NCI-H2081 treated with DMSO at 0.1 percent for 48 hours (cell line): ENCODE results near the gene PLXDC1.
"Not testable (repeated sequence)": the region's sequence is repeated elsewhere in the genome, so short reads cannot be mapped to it uniquely, and the experiment has no call there.

Experiments used
- DNase-seq: peaks from one replicate; lab custom pipeline; 2025; lab: John Stamatoyannopoulos, UW

The PLXDC1 gene

DNA sequence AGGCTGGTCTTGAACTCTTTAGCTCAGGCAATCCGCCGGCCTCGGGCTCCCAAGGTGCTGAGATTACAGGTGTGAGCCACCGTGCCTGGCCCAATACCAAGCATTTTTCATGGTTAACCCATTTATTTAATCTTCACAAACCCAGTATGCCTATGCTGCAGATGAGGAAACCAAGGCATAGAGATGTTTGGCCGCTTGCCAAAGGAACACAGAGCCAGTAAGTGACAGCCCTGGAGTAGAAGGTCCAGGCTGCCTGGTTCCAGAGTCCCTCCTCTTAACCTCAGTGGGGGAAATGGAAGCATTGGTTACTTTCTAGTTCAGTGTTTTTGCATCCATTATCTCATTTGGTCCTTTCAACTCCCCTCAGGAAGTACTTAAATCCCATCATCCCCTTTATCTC is 29.9 kb upstream of the PLXDC1 start:
- DNase-seq, result no peak

DNA sequence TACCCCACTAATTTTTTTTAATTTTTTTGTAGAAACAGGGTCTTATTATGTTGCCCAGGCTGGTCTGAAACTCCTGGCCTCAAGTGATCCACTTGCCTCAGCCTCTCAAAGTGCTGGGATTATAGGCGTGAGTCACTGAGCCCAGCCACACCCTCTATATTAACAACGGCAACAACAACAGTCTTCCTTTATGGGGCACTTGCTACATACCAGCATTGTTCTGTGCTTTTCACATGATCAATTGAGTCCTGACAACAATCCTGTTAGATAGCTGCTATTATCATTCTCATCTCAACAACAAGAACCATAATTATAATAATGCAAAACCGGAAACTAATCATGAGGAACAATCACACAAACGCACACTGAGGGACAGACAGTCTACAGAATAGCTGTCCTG is 27.1 kb upstream of the PLXDC1 start:
- DNase-seq, result no peak

DNA sequence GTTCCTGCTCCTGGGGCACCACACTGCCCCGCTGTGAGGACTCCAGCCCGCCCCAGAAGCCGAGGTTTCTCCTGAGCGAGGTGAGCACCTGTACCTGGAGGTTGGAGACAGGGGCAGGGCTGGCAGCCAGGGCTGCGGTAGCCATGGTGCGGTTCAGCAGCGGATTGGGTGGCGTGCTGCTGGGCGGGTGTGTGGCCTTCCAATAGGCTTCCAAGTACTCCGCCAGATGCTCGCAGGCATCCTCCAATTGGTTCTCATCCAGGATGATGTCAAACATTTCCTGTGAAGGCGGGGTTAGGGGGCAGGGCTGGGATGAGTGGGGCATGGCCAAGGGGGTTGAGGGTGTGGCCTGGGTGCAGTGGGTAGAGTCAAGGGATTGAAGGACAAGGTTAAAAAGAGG is 25.8 kb upstream of the PLXDC1 start:
- DNase-seq, result no peak

DNA sequence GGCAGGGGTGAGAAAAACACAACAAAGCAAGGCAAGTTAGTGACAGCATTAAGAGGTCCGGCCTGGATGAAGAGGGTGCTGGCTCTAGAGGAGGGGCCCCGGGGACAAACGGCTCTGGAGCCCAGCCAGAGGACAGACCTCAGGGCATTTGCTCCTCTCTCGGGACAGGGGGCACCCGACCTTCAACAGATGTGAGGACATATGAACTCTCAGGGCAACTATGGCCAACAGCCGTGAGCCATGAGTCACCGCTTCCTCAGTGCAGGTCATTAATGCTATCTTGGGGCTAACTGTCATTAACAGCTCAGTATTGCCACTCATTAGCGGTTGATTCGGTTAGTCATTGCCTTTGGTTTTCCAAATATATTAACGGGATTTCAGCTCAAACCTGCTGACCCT is 24.3 kb upstream of the PLXDC1 start:
- DNase-seq, result no peak

DNA sequence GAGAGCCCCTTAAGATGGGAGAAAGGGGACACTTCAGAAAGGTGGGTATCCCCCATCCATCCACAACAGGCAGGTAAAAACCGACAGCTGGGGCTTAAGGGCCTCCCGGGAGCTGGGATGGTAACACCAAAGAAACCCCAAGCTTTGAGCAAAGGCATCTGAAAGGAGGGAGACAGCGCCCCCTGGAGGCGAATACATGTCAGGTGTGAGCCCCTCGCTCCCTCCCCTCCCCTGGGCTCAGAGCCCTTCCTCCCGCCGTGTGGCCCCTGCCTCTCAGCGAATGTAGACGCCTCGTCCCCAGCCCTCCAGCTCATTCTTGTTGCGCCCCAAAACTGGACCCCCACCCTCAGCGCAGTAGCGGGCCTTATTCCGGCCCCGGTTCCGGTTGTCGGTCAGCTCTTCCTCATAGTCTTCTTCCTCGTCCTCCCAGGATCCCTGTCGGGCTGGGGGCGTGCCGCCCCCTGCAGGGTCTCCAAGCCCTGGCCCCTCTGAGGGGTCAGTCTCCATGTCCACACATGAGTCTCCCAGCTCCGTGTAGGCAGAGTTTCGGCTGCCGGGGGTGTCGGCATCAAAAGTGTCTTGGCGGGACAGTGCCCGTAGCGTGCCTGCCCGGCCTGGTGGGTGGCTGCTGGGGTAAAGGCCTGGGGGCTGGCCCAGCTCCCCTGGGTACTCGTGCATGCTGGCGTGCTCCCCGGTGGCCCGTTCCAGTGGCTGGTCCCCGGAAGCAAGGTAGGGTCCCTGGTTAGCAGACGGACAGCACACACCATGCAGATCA is 23.7 kb upstream of the PLXDC1 start:
- DNase-seq, result no peak

DNA sequence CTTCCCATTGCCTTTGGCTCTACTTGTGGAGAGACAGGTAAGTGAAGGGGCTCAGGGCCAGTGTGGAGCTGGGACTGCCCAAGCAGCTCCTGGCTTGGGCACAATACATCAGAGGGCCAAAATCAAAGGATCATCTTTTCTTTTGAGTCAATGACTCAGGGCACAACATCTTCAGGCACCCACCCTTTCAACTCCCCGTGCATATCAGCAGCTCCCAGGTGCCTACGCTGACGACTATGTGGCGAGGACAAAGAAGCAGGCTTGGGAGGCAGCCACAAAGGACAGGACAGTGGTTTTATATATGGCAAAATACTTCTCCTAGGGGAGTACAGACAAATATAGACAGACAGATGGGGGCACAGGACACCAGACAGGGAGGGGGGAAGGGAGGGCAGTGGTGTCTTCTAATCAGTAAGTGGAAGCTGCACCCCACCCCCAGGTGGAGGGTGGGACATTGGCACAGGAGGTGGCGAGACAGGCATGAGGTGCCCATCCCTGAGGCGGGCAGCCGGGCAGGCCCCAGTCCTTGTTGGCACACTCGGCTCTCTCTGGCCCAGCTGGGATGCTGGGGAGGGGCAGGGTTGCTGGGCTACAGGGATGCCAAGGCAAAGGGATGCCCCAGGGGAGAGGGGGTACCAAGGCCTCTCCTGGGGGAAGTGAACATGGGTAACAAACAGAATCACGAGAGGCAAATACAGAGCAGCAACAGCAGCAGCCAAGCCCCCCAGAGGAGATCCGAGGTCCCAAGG is 22.3 kb upstream of the PLXDC1 start:
- no peak for DNase-seq

DNA sequence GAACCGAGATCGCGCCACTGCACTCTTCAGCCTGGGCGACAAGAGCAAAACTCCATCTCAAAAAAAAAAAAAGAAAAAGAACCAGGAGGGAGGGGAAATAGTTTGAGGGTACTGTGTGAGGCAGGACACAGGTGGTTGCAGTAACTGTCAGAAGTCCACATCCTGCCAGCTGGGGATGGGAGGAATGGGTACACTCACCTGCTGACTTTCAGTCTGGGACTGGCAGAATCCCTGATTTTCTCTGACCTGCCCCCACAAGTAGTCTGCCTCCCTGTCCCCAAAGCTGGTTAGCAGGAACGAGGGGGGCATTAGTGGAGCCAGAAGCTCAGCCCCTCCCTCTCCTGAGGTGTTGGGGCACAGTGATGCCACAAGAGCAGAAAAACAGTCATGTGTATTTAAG is 21.6 kb upstream of the PLXDC1 start:
- no peak for DNase-seq

DNA sequence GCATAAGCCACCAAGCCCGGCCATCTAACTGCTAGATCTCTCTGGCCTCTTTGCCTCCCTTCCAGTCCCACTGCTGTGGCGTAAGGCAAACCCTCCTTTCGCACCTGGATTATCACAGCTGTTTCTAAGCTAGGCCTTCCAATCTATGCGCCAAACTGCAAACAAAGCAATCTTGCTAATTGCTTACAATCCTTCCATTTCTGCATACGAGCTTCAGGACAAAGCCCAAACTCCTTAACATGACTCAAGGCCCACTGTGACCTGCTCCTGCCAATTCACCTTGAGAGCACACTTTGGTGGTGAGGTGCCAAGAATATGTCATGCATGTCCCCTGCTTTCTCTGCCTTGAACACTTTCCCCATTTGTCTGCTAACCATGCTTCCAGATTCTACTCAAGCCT is 20.5 kb upstream of the PLXDC1 start:
- DNase-seq, result no peak

DNA sequence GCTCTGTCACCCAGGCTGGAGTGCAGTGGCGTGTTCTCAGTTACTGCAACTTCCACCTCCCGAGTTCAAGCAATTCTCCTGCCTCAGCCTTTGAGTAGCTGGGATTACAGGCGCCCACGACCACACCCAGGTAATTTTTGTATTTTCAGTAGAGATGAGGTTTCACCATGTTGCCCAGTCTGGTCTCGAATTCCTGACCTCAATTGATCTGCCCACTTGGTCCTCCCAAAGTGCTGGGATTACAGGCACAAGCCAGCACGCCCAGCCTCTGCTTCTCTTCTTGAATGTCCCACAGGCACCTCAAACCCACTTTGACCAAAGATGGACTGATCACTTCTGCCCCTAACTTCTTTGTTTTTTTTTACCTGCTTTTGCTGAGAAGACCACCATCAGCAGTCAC is 19.1 kb upstream of the PLXDC1 start:
- DNase-seq, result no peak

DNA sequence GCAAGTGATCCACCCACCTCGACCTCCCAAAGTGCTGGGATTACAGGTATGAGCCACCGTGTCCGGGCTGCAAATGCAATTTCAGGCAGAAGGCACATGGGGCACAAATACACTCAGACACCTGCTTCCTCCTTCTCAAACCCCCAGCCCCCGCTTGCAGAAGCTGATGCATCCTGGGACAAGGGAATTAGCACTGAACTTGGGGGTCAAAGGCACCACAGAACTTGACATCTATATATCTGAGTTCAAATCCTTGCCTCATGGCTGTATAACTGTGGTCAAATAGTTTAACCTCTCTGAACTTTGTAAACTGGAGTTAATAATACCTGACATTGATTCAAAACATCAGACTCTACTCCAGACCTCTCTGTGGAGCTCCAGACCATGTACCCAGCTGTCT is 18.7 kb upstream of the PLXDC1 start:
- DNase-seq, result no peak

DNA sequence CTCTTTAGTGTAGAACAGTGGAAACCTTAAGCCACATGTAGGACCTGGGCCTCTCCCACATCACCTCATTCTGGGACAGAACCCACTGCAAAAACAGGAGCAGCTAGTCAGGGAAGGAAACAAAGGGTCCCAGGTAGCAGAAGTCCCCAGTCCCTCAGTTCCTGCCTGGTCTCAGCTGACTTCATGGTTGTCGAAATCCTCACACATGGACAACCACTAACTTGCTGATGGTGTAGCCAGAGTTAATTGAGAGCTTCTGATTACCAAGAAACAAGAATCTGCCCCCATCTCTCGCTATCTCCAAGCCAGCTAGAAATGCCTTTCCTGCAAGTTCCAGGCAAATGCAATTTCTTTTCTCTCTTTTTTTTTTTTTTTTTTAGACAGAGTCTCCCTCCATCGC is 18.1 kb upstream of the PLXDC1 start:
- DNase-seq, result no peak

DNA sequence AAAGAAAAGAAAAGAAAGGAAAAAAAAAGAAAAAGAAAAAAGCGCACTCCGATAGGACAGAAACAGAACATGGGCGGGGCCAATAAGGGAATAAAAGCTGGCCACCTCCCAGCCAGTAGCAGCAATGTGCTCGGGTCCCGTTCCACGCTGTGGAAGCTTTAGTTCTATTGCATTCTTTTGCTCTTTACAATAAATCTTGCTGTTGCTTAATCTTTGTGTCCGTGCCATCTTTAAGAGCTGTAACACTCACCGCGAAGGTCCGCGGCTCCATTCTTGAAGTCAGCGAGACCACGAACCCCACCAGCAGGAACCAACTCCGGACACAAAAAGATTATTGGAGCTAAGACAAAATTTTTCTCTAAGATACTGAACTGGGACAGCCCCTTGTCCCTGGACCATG is 17.7 kb upstream of the PLXDC1 start:
- DNase-seq, result no peak

DNA sequence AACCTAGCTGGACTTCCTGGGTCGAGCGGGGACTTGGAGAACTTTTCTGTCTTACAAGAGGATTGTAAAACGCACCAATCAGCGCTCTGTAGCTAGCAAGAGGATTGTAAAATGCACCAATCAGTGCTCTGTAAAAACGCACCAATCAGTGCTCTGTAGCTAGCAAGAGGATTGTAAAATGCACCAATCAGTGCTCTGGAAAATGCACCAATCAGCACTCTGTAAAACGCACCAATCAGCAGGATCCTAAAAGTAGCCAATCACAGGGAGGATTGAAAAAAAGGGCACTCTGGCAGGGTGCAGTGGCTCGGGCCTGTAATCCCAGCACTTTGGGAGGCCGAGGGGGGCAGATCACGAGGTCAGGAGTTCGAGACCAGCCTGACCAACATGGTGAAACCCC is 17.1 kb upstream of the PLXDC1 start:
- DNase-seq, result not testable (repeated sequence)

DNA sequence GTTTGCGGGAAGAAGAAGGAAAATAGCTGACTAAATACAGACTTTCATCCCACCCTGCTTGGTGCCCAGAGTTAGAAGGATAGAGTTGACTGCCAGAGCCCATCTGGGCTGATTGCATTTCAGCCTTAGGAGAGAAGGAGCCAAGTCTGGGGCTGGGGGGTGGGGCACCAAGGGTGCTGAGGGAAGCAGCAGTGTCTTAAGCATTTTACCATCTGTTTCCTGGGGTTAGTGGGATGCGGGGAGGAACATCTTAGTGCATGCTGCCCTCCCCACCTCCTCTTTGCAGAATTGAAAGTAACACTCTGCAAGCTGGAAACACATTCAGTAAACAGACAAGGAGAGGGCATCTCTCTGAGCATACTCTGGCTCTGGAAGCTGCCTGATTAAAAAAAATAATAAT is 16.0 kb upstream of the PLXDC1 start:
- DNase-seq, result no peak

DNA sequence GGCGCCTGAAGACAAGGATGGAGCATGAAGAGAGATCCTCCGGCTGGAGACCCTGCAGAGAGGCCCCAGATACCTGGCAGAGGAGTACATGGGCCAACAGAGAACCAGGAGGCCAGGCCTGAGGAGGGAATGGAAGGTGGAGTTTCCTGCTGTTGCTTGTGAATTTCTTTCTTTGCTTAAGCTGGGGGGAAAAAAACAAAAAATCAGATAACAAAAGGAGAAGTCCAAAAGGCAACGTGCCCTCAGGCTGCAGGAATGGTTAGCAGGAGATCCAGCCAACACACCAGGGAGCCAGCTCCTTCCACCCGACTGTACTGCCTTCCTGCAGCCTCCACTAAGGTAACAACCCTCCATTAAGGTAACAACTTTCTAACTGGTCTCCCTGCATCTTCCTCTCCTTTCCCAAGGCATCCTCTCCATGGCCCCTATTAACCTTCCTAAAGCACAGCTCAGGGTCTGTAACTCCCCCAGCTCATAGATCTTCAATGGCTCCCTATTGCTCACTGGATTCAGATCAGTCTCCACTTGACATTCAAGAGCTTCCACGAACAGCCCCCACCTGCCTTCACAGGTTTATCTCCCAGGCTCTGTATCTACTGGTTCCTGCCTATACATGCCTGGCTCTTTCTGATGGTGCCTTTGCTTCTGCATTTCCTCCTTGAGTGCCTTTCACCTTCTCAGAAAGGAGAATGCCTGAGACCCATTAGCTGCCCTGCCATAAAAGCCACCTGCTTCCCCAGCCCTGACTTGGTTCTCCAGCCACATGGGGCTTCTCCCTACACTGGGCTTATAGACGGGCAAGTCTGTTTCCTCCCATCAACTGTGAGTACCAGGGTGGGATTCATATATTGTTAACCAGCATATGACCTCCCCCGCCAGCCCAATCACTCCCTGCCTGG is 15.2 kb upstream of the PLXDC1 start:
- no peak for DNase-seq

DNA sequence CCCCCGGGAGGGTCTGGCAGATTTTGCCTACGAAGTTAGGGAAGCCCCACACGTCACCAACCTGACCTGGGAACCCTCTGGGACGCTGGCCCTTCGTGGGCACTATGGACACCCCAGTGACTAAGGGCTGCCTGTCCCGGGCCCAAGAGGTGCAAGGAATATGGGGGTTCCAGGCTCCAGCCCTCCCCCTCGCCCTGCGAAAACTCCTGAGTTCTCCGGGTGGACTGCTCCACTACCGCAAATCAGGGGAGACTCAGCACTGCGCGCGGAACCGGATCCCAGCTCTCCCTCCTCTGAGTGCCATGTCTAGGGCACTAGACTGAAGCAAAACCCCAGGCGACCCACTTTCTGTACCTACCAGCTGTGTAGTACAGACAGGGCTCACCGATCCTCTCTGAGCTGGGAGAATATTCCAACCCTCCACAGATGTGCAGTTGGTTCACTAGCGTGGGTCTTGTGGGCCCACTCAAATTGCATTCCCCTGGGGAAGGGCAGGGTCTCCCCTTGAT is 14.5 kb upstream of the PLXDC1 start, which contains the start of gene ARL5C:
Gene ARL5C (minus strand): TSS at position 321 of the 509 bp plus-strand sequence. CDS start 401 bp downstream, outside the sequence.
- DNase-seq, result no peak

DNA sequence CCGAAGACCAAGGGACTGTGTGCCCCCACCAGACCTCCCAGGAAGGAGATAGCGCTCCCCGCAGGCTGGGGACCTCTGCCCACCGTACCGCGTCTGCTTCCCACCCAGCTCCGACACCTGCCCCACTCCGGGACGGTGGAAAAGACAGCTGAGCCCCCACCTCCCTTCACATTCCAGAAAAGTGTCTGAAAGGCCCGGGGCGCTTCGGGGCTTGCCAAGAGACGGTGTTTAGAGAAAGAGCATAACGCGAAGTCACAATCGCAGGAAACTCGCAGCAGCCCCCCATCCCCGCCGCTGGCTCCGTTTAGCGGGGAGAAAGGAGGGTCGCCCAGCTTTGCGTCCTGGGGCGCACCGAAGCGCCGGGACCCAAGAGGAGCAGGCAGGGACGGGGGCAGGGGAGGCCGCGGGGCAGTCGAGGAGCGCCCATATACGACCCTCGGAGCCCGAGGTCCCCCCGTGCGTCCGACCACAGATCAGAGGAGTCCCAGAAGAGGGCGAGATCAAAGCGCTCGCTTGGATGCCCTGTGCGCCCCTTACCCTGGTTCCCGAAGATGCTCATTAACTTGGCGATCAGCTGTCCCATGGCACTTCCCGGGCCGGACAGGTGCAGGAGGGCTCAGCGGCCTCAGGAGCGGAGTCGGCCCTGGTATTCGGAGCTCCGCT is 13.9 kb upstream of the PLXDC1 start:
- DNase-seq, result no peak

DNA sequence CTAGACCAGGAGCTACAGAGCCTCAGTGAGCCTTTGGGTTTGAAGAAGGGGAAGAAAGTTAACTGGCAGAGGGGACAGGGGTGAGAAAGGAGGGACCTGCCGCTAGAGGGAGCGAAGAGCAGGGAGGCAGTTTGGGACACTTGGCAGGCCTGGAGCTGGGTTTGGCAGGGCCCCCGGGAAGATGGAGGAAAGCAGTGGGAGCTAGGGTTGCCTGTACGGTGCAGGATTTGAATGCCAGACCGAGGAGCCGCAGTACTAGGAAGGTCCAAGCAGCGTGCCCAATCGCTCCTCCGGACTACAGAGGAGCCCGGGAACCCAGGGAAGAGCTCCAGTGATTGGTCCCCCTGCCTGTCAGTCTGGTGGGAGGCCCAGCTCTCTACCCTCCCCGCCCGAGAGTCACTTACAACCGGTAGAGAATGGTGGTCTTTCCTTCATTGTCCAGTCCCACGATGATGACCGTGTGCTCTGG is 13.3 kb upstream of the PLXDC1 start:
- DNase-seq, result no peak

DNA sequence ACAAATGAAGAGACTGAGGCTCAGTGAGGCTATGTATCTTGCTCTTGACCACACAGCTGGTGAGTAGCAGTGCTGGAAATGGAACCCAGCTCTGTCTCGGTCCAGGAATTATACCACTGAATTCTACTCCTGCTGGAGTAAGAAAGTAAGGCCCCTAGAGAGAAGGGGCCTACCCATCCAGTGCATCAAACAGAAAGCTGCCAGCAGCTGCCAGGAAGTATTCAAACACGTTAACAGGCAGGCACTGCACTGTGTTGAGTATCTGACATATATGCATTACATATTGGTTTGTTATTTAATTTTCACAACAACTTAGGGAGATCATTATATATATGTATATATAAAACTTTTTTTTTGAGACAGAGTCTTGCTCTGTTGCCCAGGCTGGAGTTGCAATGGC is 10.5 kb upstream of the PLXDC1 start:
- DNase-seq, result no peak

DNA sequence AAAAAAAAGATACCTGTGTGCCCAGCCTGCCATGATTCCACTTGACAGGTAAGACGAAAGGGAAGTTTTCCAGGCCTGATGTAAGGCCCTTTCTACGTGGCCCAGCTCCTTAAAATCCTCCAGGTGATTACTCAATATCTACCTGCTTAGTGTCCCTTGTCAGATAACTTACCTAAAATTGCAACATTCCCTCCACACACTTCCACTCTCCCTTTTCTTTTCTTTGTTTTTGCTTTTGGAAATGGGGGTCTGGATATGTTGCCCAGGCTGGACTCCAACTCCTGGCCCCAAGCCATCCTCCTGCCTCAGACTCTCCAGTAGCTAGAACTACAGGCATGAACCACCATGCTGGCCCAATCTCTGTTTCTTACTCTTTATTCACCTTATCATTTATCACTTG is 7.2 kb upstream of the PLXDC1 start:
- DNase-seq, result no peak

DNA sequence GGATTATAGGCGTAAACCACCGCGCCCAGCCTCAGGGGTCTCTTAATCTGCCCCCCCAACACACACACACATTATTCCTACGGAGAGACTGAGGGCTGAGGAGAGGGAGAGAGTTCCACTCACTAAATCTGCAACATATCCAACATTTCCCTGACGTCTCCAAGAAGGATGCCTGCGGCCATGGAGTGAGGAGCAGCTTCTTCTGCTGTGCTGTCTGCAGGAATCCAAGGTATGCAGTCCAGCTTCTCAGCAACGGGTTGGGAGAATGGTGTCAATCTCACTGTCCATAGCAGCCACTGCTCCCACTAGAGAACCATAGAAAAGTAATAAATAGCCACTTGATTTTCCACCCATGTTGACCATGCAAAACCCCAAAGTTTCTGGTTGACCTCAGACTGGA is 5.1 kb upstream of the PLXDC1 start:
- no peak for DNase-seq

DNA sequence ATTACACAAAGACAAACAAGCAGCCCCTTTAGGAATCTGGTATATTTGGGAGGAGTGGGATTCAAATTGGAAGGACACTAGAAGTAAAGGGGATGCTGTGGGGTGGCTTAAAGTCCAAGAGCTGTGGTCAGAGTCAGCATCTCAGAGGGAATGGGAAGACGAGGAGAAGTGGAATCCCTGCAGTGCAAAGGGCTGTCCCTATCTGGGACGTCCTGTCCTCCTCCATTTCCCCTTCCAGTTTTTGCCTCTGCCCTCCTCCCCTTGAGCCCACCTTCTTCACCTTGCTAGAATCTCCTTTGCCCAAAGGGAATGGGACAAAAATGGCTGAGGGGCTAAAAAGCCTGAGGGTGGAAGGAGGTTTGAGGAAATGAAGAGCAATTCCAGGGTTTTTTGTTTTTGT is 4.2 kb upstream of the PLXDC1 start:
- no peak for DNase-seq
